HEK293 (cell line): ENCODE data around the gene PCBP2.

ENCODE experiments used
- KLF10 ChIP-seq: fragments of 450-650 bp; IDR thresholded peaks from 2 replicates; pipeline ENCODE4 v1.5.1; 2018; ENCODE audit warnings: missing biosample characterization, mild to moderate bottlenecking, missing genetic modification characterization
- KLF9 ChIP-seq: fragments of 450-650 bp; formaldehyde crosslinking; IDR thresholded peaks from 2 replicates; pipeline ENCODE4 v1.5.1; 2016; ENCODE audit warnings: missing biosample characterization, missing genetic modification characterization, low read depth
- ZNF555 ChIP-seq: fragments of 450-650 bp; formaldehyde crosslinking; conservative IDR thresholded peaks from 2 replicates; pipeline ENCODE4 v1.5.1; 2017; ENCODE audit warnings: missing biosample characterization, mild to moderate bottlenecking, missing genetic modification characterization, inconsistent platforms
- TF ChIP-seq, protein P1 (sequence below): fragments of 450-650 bp; formaldehyde crosslinking; IDR thresholded peaks from 2 replicates; pipeline ENCODE4 v1.5.1; 2016; ENCODE audit warnings: missing biosample characterization, missing genetic modification characterization
- TF ChIP-seq, protein P2 (sequence below): fragments of 450-650 bp; formaldehyde crosslinking; IDR thresholded peaks from 2 replicates; pipeline ENCODE4 v1.5.1; 2016; ENCODE audit warnings: missing biosample characterization, missing genetic modification characterization

GRCh38 chr12:53402871-53403270 is 49.0 kb upstream of the PCBP2 start:
- TF ChIP-seq KLF9 (tag by site-specific recombination), result no peak
- TF ChIP-seq ZNF555, result no peak
- TF ChIP-seq, protein P1, sequence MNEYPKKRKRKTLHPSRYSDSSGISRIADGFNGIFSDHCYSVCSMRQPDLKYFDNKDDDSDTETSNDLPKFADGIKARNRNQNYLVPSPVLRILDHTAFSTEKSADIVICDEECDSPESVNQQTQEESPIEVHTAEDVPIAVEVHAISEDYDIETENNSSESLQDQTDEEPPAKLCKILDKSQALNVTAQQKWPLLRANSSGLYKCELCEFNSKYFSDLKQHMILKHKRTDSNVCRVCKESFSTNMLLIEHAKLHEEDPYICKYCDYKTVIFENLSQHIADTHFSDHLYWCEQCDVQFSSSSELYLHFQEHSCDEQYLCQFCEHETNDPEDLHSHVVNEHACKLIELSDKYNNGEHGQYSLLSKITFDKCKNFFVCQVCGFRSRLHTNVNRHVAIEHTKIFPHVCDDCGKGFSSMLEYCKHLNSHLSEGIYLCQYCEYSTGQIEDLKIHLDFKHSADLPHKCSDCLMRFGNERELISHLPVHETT (tag by site-specific recombination), result no peak
- TF ChIP-seq, protein P2, sequence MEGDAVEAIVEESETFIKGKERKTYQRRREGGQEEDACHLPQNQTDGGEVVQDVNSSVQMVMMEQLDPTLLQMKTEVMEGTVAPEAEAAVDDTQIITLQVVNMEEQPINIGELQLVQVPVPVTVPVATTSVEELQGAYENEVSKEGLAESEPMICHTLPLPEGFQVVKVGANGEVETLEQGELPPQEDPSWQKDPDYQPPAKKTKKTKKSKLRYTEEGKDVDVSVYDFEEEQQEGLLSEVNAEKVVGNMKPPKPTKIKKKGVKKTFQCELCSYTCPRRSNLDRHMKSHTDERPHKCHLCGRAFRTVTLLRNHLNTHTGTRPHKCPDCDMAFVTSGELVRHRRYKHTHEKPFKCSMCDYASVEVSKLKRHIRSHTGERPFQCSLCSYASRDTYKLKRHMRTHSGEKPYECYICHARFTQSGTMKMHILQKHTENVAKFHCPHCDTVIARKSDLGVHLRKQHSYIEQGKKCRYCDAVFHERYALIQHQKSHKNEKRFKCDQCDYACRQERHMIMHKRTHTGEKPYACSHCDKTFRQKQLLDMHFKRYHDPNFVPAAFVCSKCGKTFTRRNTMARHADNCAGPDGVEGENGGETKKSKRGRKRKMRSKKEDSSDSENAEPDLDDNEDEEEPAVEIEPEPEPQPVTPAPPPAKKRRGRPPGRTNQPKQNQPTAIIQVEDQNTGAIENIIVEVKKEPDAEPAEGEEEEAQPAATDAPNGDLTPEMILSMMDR (tag by site-specific recombination), result no peak
- no peak for TF ChIP-seq KLF10
